ENCODE measurements around the gene PALMD.
A peak's percentile ranks its signal among the peaks of the same experiment; 100 is the strongest.

The PALMD gene

DNA sequence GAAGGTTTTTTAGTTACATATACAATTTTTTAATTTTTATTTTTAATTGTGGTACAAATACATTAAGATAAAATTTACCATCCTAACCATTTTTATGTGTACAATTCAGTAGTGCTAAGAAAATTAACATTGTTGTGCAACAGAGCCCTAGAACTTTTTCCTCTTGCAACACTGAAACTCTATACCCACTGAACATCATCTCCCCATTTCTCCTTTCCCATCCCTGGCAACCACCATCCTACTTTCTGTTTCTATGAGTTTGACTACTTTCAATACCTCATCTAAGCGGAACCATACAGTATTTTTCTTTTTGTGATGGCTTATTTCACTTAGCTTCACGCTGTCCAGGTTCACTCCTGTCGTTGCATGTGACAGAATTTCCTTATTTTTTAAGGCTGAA is 54.1 kb downstream of the PALMD start:
- DNase-seq (ENCODE audit: extremely low spot score): no peak
- TF ChIP-seq, protein P1, sequence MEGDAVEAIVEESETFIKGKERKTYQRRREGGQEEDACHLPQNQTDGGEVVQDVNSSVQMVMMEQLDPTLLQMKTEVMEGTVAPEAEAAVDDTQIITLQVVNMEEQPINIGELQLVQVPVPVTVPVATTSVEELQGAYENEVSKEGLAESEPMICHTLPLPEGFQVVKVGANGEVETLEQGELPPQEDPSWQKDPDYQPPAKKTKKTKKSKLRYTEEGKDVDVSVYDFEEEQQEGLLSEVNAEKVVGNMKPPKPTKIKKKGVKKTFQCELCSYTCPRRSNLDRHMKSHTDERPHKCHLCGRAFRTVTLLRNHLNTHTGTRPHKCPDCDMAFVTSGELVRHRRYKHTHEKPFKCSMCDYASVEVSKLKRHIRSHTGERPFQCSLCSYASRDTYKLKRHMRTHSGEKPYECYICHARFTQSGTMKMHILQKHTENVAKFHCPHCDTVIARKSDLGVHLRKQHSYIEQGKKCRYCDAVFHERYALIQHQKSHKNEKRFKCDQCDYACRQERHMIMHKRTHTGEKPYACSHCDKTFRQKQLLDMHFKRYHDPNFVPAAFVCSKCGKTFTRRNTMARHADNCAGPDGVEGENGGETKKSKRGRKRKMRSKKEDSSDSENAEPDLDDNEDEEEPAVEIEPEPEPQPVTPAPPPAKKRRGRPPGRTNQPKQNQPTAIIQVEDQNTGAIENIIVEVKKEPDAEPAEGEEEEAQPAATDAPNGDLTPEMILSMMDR (IDR thresholded peaks at IDR 0.05; ENCODE audit: control extremely low read depth, extremely low read depth, low read depth, missing control alignments): no peak
- ChIA-PET POLR2A (no interaction called here), CTCF (no interaction called here)

DNA sequence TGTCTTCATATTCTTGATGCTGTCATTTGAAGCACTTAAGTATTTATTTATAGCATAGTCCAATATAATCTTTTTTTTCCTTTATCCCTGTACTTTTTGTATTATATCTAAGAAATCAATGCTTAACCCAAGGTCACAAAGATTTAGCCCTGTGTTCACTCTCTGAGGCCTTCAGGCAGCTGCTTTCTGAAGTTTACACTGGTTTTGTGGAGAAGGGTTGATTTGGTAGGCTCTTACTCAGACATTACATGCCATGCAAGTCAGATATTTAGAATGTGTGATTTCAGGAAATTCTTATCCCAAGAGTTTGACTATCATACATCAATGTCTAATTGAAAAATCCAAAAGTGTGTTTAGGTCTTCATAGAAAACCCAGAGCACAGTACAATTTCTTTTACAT is 56.3 kb downstream of the PALMD start:
- ChIA-PET POLR2A (no interaction called here), CTCF (interaction anchor here (1.3 kb wide), 1 partner anchor 17 kb away, joined by 4 read pairs; no protein-coding TSS in a partner anchor)
- DNase-seq (ENCODE audit: extremely low spot score): no peak
- TF ChIP-seq, protein P1 (IDR thresholded peaks at IDR 0.05; ENCODE audit: control extremely low read depth, extremely low read depth, low read depth, missing control alignments): no peak

GRCh38 chr1:99704356-99704816 is 58.5 kb downstream of the PALMD start:
- CTCF ChIA-PET: interaction anchor here (1.1 to 4.8 kb wide), 4 partner anchors 10 to 223 kb away, joined by 3 to 16 read pairs (median 6); no protein-coding TSS in a partner anchor
- no peak for DNase-seq (ENCODE audit: extremely low spot score)
- POLR2A ChIA-PET: no interaction called here
- TF ChIP-seq, protein P1 (IDR thresholded peaks at IDR 0.05; ENCODE audit: control extremely low read depth, extremely low read depth, low read depth, missing control alignments): no peak

- TF ChIP-seq, protein P1 (IDR thresholded peaks at IDR 0.05; ENCODE audit: control extremely low read depth, extremely low read depth, low read depth, missing control alignments): no peak
- POLR2A ChIA-PET: no interaction called here
- CTCF ChIA-PET: interaction anchor here (0.9 to 4.8 kb wide), 5 partner anchors 9 to 956 kb away, joined by 3 to 16 read pairs (median 3); no protein-coding TSS in a partner anchor
- no peak for DNase-seq (ENCODE audit: extremely low spot score)
Observed at GRCh38 chr1:99705385-99705784, 59.5 kb downstream of the PALMD start.

GRCh38 chr1:99707535-99708142 is 61.7 kb downstream of the PALMD start:
- TF ChIP-seq, protein P1 (IDR thresholded peaks at IDR 0.05; ENCODE audit: control extremely low read depth, extremely low read depth, low read depth, missing control alignments): peak; percentile 88
- ChIA-PET CTCF (interaction anchor here (0.8 to 4.8 kb wide), 9 partner anchors 8 to 914 kb away, joined by 3 to 16 read pairs (median 5); no protein-coding TSS in a partner anchor), POLR2A (no interaction called here)
- peak; percentile 56 for DNase-seq (ENCODE audit: extremely low spot score)

- no peak for DNase-seq (ENCODE audit: extremely low spot score)
- TF ChIP-seq, protein P1 (IDR thresholded peaks at IDR 0.05; ENCODE audit: control extremely low read depth, extremely low read depth, low read depth, missing control alignments): no peak
- CTCF ChIA-PET: interaction anchor here (0.8 to 2.0 kb wide), 3 partner anchors 10 to 748 kb away, joined by 3 to 4 read pairs (median 3); no protein-coding TSS in a partner anchor
- POLR2A ChIA-PET: no interaction called here
Observed at GRCh38 chr1:99710994-99711393, 65.1 kb downstream of the PALMD start.
